ENCODE measurements around the gene TRIO. TPM values are rescaled to one million over a fixed set of nuclear protein-coding genes. Genes with fewer than 3 reads are reported as not detected.

The TRIO gene
- total RNA-seq, 1 experiment from 2014 or later: 68.4 TPM

- TF ChIP-seq REST (IDR thresholded peaks at IDR 0.05; ENCODE audit: low read depth): no peak
- no peak for TF ChIP-seq SIN3A (IDR thresholded peaks at IDR 0.05; ENCODE audit: low read depth)
- TF ChIP-seq TCF7L2 (IDR thresholded peaks at IDR 0.05; ENCODE audit: borderline replicate concordance, extremely low read depth, insufficient read depth, insufficient read length): no peak
- no peak for TF ChIP-seq CEBPB (IDR thresholded peaks at IDR 0.05; ENCODE audit: low read depth)
These were observed 344.1 kb downstream of the TRIO start (continued) for GRCh38 chr5:14486996-14487896.

- no peak overlapping the region for H3K4me3 ChIP-seq (replicated peaks in 1 of 2; ENCODE audit: low read depth in 1 of 2, low read length in 2 of 2)
- H3K36me3 ChIP-seq (ENCODE audit: control insufficient read depth in 1 of 2, insufficient read depth in 2 of 2, low read length in 2 of 2): peaks cover 6 to 18% of the 10 kb centered on the region in 2 experiments; a peak in 3 of 4 replicates
- ATAC-seq: no peak
- no peak overlapping the region for H3K27ac ChIP-seq (ENCODE audit: low read depth, low read length)
- H4K20me1 ChIP-seq (ENCODE audit: insufficient read depth): no peaks in the 10 kb centered on the region
- no peaks in the 10 kb centered on the region for H3K4me1 ChIP-seq (ENCODE audit: control insufficient read depth in 1 of 2, insufficient read depth in 2 of 2, low read length in 2 of 2)
- ChIA-PET CTCF (no interaction called here), RAD21 (ENCODE audit: low non-redundant PET in 1 of 2, low total read pairs in 2 of 2, uncharacterized antibody in 2 of 2, unreplicated experiment in 2 of 2) (no interaction called here), POLR2A (no interaction called here)
- H2AFZ ChIP-seq (ENCODE audit: low read depth, low read length, poor library complexity, severe bottlenecking): no peak overlapping the region
- H3K9me3 ChIP-seq (ENCODE audit: control insufficient read depth in 1 of 2, insufficient read depth in 1 of 2, low read depth in 1 of 2, low read length in 2 of 2): no peaks in the 10 kb centered on the region
- no peak overlapping the region for H3K9ac ChIP-seq (ENCODE audit: low read length)
- no TSS peak for BruUV-seq (replicated peaks)
- no peak overlapping the region for H3K4me2 ChIP-seq (ENCODE audit: low read length)
- intact Hi-C loops (cut with micrococcal nuclease): no loop called here
- H3K9me2 ChIP-seq (ENCODE audit: insufficient read depth): no peaks in the 10 kb centered on the region
- DNase-seq (ENCODE audit: low read depth, low spot score): no peak
- H3K27me3 ChIP-seq (ENCODE audit: insufficient read depth, low read length): no peaks in the 10 kb centered on the region
- no peaks in the 10 kb centered on the region for H3K79me2 ChIP-seq (ENCODE audit: insufficient read depth, low read length)
- no peak for TF ChIP-seq ZBTB33 (IDR thresholded peaks at IDR 0.05; ENCODE audit: extremely low read depth, insufficient replicate concordance, low read length)
- no peak for TF ChIP-seq FOSL1 (IDR thresholded peaks at IDR 0.05; ENCODE audit: low read depth)
- TF ChIP-seq ZFX (IDR thresholded peaks at IDR 0.05): no peak
- no peak for TF ChIP-seq SIN3A (IDR thresholded peaks at IDR 0.05; ENCODE audit: low read depth)
- no peak for TF ChIP-seq MAX (IDR thresholded peaks at IDR 0.05)
- TF ChIP-seq ATF3 (IDR thresholded peaks at IDR 0.05): no peak
- no peak for TF ChIP-seq ELF1 (IDR thresholded peaks at IDR 0.05; ENCODE audit: borderline replicate concordance, low read depth)
- no peak for TF ChIP-seq TCF7L2 (IDR thresholded peaks at IDR 0.05; ENCODE audit: borderline replicate concordance, extremely low read depth, insufficient read depth, insufficient read length)
- TF ChIP-seq SRF (IDR thresholded peaks at IDR 0.05; ENCODE audit: low read depth): no peak
- TF ChIP-seq SP1 (IDR thresholded peaks at IDR 0.05; ENCODE audit: low read depth): no peak
- TF ChIP-seq REST (IDR thresholded peaks at IDR 0.05; ENCODE audit: low read depth): no peak
These were observed 344.9 kb downstream of the TRIO start for GRCh38 chr5:14487897-14488570.

All from HCT116 (cell line).